Right atrium auricular region (tissue), 2 donors: ENCODE data around the gene MRPS2. TPM values are rescaled to one million over a fixed set of nuclear protein-coding genes. Genes with fewer than 3 reads are reported as not detected.
"Not testable (repeated sequence)": the region's sequence is repeated elsewhere in the genome, so short reads cannot be mapped to it uniquely, and the experiment has no call there.

Experiments
- DNase-seq: peaks from one replicate; pipeline ENCODE4 v3.0.0-alpha.2; 2019; ENCODE audit warnings: low spot score
- H3K27ac ChIP-seq, 2 donors: fragments of 200-600 bp; sonication (generic); 1 replicate in 1 of 2; 2 replicates in 1 of 2; pipeline ENCODE4 v1.5.1; 2016 to 2019
- H3K27me3 ChIP-seq, 2 donors: fragments of 200-600 bp; sonication (generic); one replicate each; pipeline versions ENCODE4 v1.5.1 to v1.6.0; 2017 to 2019
- H3K36me3 ChIP-seq: fragments of 200-600 bp; sonication (generic); one replicate; pipeline ENCODE4 v1.5.1; 2016
- H3K4me1 ChIP-seq, 2 donors: fragments of 200-600 bp; sonication (generic); one replicate each; pipeline versions ENCODE4 v1.5.1 to v1.6.0; 2017 to 2019
- H3K4me3 ChIP-seq, 2 donors: fragments of 200-600 bp; sonication (generic); 1 replicate in 1 of 2; 2 replicates in 1 of 2; pipeline ENCODE4 v1.5.1; 2017 to 2019; ENCODE audit warnings: mild to moderate bottlenecking in 1 of 2, moderate library complexity in 1 of 2
- H3K9me3 ChIP-seq, 2 donors: fragments of 200-600 bp; sonication (generic); one replicate each; pipeline ENCODE4 v1.5.1; 2019
- total RNA-seq, 2 donors: library from RNA; depleted of rRNA; stranded (reverse); fragments of >200 nt; gene quantifications; one replicate each; pipeline ENCODE4 v1.1.0, GENCODE V29; 2016
- TF ChIP-seq, protein P1 (sequence below), 2 donors: fragments of 200-600 bp; sonication (generic); IDR thresholded peaks; one replicate each; pipeline ENCODE4 v1.5.1; 2019; ENCODE audit warnings: antibody characterized with exemption in 2 of 2

The MRPS2 gene
- total RNA-seq = 10 to 100 TPM; 40.9 to 72.5 TPM

DNA sequence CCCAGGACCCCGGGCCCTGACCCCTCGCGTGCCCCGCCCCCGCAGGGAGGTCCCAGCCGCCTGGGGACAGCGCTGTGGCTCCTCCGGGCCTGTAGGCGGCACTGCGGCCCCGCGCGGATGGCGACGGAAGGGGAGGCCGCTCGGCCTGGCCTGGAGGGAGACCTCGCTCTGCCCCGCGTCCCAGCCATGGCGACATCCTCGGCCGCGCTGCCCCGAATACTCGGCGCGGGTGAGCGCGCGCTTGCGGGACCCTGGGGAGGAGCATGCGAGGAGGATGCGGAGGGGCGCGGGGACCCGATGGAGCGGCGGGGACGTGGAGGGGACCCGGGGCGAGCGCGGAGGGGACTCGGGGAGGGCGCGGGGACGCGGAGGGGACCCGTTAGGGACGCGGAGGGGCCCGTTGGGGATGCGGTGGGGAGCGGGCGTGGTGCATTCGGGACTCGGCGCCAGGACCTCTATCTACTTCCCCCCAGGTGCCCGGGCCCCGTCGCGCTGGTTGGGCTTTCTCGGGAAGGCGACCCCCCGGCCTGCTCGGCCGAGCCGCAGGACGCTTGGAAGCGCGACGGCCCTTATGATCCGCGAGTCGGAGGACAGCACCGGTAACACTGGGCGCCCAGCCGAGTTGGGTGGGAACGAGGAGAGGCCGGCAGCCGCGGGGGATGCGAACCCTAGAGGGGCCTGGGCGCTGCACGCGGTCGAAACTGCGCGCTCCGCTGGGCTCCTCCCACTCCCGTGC lies at the start of gene MRPS2:
TSS of gene MRPS2 (plus strand) at position 158 of the 736 bp plus-strand sequence. CDS start at position 187, 29 bp downstream.
- peak; percentile 74 for DNase-seq
- peaks cover 20% of the 10 kb centered on the region for H3K36me3 ChIP-seq
- H3K9me3 ChIP-seq = no peaks in the 10 kb centered on the region
- TF ChIP-seq, protein P1, sequence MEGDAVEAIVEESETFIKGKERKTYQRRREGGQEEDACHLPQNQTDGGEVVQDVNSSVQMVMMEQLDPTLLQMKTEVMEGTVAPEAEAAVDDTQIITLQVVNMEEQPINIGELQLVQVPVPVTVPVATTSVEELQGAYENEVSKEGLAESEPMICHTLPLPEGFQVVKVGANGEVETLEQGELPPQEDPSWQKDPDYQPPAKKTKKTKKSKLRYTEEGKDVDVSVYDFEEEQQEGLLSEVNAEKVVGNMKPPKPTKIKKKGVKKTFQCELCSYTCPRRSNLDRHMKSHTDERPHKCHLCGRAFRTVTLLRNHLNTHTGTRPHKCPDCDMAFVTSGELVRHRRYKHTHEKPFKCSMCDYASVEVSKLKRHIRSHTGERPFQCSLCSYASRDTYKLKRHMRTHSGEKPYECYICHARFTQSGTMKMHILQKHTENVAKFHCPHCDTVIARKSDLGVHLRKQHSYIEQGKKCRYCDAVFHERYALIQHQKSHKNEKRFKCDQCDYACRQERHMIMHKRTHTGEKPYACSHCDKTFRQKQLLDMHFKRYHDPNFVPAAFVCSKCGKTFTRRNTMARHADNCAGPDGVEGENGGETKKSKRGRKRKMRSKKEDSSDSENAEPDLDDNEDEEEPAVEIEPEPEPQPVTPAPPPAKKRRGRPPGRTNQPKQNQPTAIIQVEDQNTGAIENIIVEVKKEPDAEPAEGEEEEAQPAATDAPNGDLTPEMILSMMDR (IDR thresholded peaks at IDR 0.05) = peak; percentile 91 to 93
- peak within 1 kb of the TSS; percentile 73 to 85 for H3K27ac ChIP-seq
- peaks cover 0 to 35% of the 10 kb centered on the region in 2 donors for H3K4me1 ChIP-seq
- peak within 1 kb of the TSS; percentile 85 to 99 for H3K4me3 ChIP-seq
- no peaks in the 10 kb centered on the region for H3K27me3 ChIP-seq

DNA sequence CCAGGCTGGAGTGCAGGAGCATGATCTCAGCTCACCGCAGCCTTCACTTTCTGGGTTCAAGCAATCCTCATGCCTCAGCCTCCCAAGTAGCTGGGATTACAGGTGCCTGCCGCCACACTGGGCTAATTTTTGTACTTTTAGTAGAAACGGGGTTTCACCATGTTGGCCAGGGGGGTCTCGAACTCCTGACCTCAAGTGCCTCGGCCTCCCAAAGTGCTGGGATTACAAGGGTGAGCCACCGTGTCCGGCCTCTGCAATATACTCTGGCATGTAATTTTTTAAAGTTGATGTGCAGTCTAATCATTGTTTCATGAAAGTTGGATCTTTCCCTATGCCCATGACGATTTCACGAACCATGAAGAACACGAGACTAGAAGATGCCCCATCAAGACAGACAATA lies 49.5 kb upstream of the MRPS2 start:
- TF ChIP-seq, protein P1 (IDR thresholded peaks at IDR 0.05) = no peak
- H3K27me3 ChIP-seq = no peaks in the 10 kb centered on the region
- no peaks in the 10 kb centered on the region for H3K4me1 ChIP-seq

GRCh38 chr9:135451909-135452308 lies 48.6 kb upstream of the MRPS2 start:
- DNase-seq, H3K27me3 ChIP-seq, H3K4me1 ChIP-seq, H3K4me3 ChIP-seq, H3K36me3 ChIP-seq, H3K27ac ChIP-seq: not testable (repeated sequence)
- peaks cover 0 to 14% of the 10 kb centered on the region in 2 donors for H3K9me3 ChIP-seq

More for the DNA sequence above, 49.5 kb upstream of the MRPS2 start:
- H3K36me3 ChIP-seq = no peaks in the 10 kb centered on the region
- H3K4me3 ChIP-seq = no peak overlapping the region
- no peak overlapping the region for H3K27ac ChIP-seq
- no peak for DNase-seq
- H3K9me3 ChIP-seq = peaks cover 0 to 14% of the 10 kb centered on the region in 2 donors

GRCh38 chr9:135454737-135455136 lies 45.7 kb upstream of the MRPS2 start:
- no peak for DNase-seq
- Histone ChIP-seq H3K27me3 (no peaks in the 10 kb centered on the region), H3K27ac (no peak overlapping the region), H3K9me3 (peaks cover 0 to 14% of the 10 kb centered on the region in 2 donors), H3K4me1 (no peaks in the 10 kb centered on the region), H3K4me3 (no peak overlapping the region), H3K36me3 (no peaks in the 10 kb centered on the region)
- TF ChIP-seq, protein P1 (IDR thresholded peaks at IDR 0.05) = no peak

DNA sequence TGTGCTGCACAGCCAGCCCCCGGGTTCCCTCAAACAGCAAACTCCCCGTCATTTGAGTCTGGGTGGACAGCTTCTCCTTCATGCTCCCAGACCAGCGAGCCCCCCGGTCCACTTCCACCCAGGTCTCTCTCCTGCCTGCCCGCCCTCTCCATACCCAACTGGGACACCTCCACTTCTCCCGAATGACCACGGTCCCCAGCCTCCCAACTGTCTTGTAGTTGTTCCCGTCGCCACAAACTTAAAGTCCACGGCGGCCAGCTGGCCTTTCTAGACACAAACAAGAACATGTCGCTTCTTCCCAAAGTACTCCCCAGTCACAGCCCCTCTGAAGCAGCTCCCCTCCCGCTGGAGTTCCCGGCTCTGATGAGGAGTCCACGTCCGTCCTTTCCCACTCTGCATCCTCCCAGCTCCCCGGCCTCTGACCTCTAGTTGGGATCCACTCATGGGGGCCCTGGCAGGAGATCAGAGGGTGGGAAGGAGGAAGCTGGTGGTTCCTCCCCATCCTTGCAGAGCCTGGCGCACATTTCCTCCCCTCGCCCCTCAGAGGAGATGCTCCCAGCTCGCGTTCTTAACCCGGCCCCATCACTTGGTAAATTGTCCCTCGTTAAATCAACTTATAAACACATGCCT lies 45.0 kb upstream of the MRPS2 start:
- Histone ChIP-seq H3K4me3 (no peak overlapping the region), H3K36me3 (no peaks in the 10 kb centered on the region), H3K4me1 (no peaks in the 10 kb centered on the region), H3K27me3 (no peaks in the 10 kb centered on the region), H3K9me3 (peaks cover 0 to 14% of the 10 kb centered on the region in 2 donors), H3K27ac (no peak overlapping the region)
- TF ChIP-seq, protein P1 (IDR thresholded peaks at IDR 0.05) = no peak
- DNase-seq = no peak

DNA sequence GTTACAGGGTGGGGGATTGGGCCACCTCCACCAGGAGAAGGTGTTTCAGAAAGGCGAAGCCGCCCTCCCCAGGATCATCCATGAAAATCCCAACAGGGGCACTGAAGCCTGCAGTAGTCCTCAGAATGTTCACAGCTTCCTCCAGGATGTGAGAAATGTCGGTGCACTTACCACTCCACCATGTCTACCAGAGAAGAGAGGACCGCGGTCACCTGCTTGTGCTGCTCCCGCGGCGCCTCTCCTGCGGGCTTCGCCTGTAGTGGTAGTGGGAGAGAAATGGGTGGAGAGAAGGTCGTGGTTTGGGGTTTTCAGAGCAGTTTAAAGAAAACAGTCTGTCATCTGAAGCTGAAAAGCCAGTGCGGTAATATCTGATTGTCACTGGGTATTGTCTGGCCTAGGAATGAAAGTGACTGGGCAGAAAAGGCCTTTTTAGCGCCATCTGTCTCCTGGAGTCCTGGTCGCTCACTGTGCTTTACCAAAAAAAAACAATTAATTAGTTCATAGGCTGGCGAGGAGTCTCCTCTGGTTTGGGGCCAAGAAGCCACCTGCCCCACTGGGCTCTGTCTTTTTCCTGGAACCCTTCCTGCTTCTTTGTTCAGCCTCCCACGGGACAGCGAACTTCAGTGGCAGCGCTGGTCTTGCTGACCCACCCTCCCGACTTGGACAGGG lies 43.9 kb upstream of the MRPS2 start:
- H3K9me3 ChIP-seq = peaks cover 0 to 14% of the 10 kb centered on the region in 2 donors
- no peak overlapping the region for H3K27ac ChIP-seq
- H3K27me3 ChIP-seq = no peaks in the 10 kb centered on the region
- TF ChIP-seq, protein P1 (IDR thresholded peaks at IDR 0.05) = no peak
- no peak overlapping the region for H3K4me3 ChIP-seq
- H3K4me1 ChIP-seq = no peaks in the 10 kb centered on the region
- no peak for DNase-seq
- no peaks in the 10 kb centered on the region for H3K36me3 ChIP-seq

DNA sequence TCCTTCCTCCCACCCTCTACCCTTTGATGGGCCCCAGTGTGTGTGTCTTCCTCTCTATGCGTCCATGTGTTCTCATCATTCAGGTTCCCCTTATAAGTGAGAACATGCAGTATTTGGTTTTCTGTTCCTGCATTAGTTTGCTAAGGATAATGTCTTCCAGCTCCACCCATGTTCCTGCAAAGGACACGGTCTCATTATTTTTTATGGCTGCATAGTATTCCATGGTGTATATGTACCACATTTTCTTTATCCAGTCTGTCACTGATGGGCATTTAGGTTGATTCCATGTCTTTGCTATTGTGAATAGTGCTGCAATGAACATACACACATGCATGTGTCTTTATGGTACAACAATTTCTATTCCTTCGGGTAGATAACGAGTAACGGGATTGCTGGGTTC lies 42.0 kb upstream of the MRPS2 start:
- not testable (repeated sequence) for H3K4me3 ChIP-seq, H3K4me1 ChIP-seq, H3K27ac ChIP-seq, DNase-seq, H3K27me3 ChIP-seq, H3K36me3 ChIP-seq
- peaks cover 0 to 14% of the 10 kb centered on the region in 2 donors for H3K9me3 ChIP-seq
